Large intestine (tissue), 3 donors: ENCODE measurements around the gene NQO1. TPM values are rescaled to one million over a fixed set of nuclear protein-coding genes. Genes with fewer than 3 reads are reported as not detected.

Experiments
- DNase-seq, 2 donors: peaks; one replicate each; pipeline versions ENCODE4 v3.0.0 to v3.0.0-alpha.2; 2013
- H3K27ac ChIP-seq: one replicate; pipeline ENCODE4 v1.5.1; 2013; ENCODE audit warnings: low read length
- H3K27me3 ChIP-seq: 2 replicates; pipeline ENCODE4 v1.6.1; 2013; ENCODE audit warnings: low read length; ENCODE audit not compliant: control insufficient read depth, insufficient read depth
- H3K36me3 ChIP-seq: 2 replicates; pipeline ENCODE4 v1.6.1; 2013; ENCODE audit warnings: low read length; ENCODE audit not compliant: control insufficient read depth, insufficient read depth
- H3K4me1 ChIP-seq: one replicate; pipeline ENCODE4 v1.6.1; 2013; ENCODE audit warnings: low read length; ENCODE audit not compliant: control insufficient read depth, insufficient read depth
- H3K4me3 ChIP-seq: one replicate; pipeline ENCODE4 v1.5.1; 2013; ENCODE audit warnings: low read length
- H3K9me3 ChIP-seq: one replicate; pipeline ENCODE4 v1.6.1; 2013; ENCODE audit warnings: mild to moderate bottlenecking, low read depth, low read length, moderate library complexity; ENCODE audit not compliant: control insufficient read depth
- WGBS: methylation state at CpG from one replicate; pipeline ENCODE4 v1.1.5; 2013; ENCODE audit warnings: low lambda C conversion rate; ENCODE audit not compliant: insufficient coverage; 5-methylcytosine and 5-hydroxymethylcytosine counted together
- polyA plus RNA-seq: library from polyadenylated mRNA; unstranded; fragments of 120-200 nt; gene quantifications from one replicate; pipeline ENCODE4 v1.2.1, GENCODE V29; 2013

Gene NQO1
- polyA plus RNA-seq, 1 donor: 16.9 TPM

- H3K27ac ChIP-seq: no peak overlapping the region
- no CpG with 5 or more reads among the region's 10 CpGs for WGBS
- H3K9me3 ChIP-seq: no peaks in the 10 kb centered on the region
- H3K4me3 ChIP-seq: no peak overlapping the region
- no peaks in the 10 kb centered on the region for H3K4me1 ChIP-seq
- DNase-seq: no peak
- peaks cover 13% of the 10 kb centered on the region for H3K36me3 ChIP-seq
- no peaks in the 10 kb centered on the region for H3K27me3 ChIP-seq
Measured at GRCh38 chr16:69707920-69708683, 18.3 kb downstream of the NQO1 start.

GRCh38 chr16:69706975-69707340, 19.4 kb downstream of the NQO1 start:
- H3K4me3 ChIP-seq: no peak overlapping the region
- H3K9me3 ChIP-seq: no peaks in the 10 kb centered on the region
- H3K27me3 ChIP-seq: no peaks in the 10 kb centered on the region
- H3K27ac ChIP-seq: no peak overlapping the region
- DNase-seq: no peak
- WGBS: 90% methylated on average over 2 of the region's 2 CpGs
- H3K36me3 ChIP-seq: peaks cover 6% of the 10 kb centered on the region
- H3K4me1 ChIP-seq: no peaks in the 10 kb centered on the region

- Histone ChIP-seq H3K27me3 (no peaks in the 10 kb centered on the region), H3K27ac (no peak overlapping the region), H3K9me3 (no peaks in the 10 kb centered on the region), H3K4me1 (no peaks in the 10 kb centered on the region), H3K36me3 (peaks cover 9% of the 10 kb centered on the region), H3K4me3 (no peak overlapping the region)
- WGBS: no CpG with 5 or more reads among the region's 1 CpG
- no peak for DNase-seq
Measured at GRCh38 chr16:69706256-69706974, 19.9 kb downstream of the NQO1 start.

- no peak for DNase-seq
- Histone ChIP-seq H3K36me3 (peaks cover 12% of the 10 kb centered on the region), H3K27ac (no peak overlapping the region), H3K9me3 (no peaks in the 10 kb centered on the region), H3K4me3 (no peak overlapping the region), H3K27me3 (no peaks in the 10 kb centered on the region), H3K4me1 (no peaks in the 10 kb centered on the region)
- no CpG with 5 or more reads among the region's 2 CpGs for WGBS
Measured at GRCh38 chr16:69703638-69704037, 22.7 kb downstream of the NQO1 start.

GRCh38 chr16:69701866-69702265, 24.5 kb downstream of the NQO1 start:
- Histone ChIP-seq H3K9me3 (no peaks in the 10 kb centered on the region), H3K36me3 (peaks cover 23% of the 10 kb centered on the region), H3K27ac (no peak overlapping the region), H3K4me3 (no peak overlapping the region), H3K4me1 (no peaks in the 10 kb centered on the region), H3K27me3 (no peaks in the 10 kb centered on the region)
- WGBS: no CpG with 5 or more reads among the region's 2 CpGs
- no peak for DNase-seq

GRCh38 chr16:69701452-69701851, 24.9 kb downstream of the NQO1 start:
- H3K4me1 ChIP-seq: no peaks in the 10 kb centered on the region
- H3K27ac ChIP-seq: no peak overlapping the region
- H3K27me3 ChIP-seq: no peaks in the 10 kb centered on the region
- no peak overlapping the region for H3K4me3 ChIP-seq
- H3K36me3 ChIP-seq: peaks cover 23% of the 10 kb centered on the region
- H3K9me3 ChIP-seq: no peaks in the 10 kb centered on the region
- no peak for DNase-seq

- H3K27me3 ChIP-seq: no peaks in the 10 kb centered on the region
- no peak overlapping the region for H3K4me3 ChIP-seq
- H3K9me3 ChIP-seq: no peaks in the 10 kb centered on the region
- no peaks in the 10 kb centered on the region for H3K4me1 ChIP-seq
- peaks cover 38% of the 10 kb centered on the region for H3K36me3 ChIP-seq
- DNase-seq: no peak
- no peak overlapping the region for H3K27ac ChIP-seq
- no CpG with 5 or more reads among the region's 1 CpG for WGBS
Measured at GRCh38 chr16:69699915-69700314, 26.4 kb downstream of the NQO1 start.

GRCh38 chr16:69698404-69698803, 28.0 kb downstream of the NQO1 start:
- DNase-seq: no peak
- Histone ChIP-seq H3K36me3 (peaks cover 50% of the 10 kb centered on the region), H3K4me1 (no peaks in the 10 kb centered on the region), H3K27ac (no peak overlapping the region), H3K4me3 (no peak overlapping the region), H3K9me3 (no peaks in the 10 kb centered on the region), H3K27me3 (no peaks in the 10 kb centered on the region)
- WGBS: no CpG with 5 or more reads among the region's 3 CpGs

- no peak for DNase-seq
- no peaks in the 10 kb centered on the region for H3K9me3 ChIP-seq
- H3K4me1 ChIP-seq: no peaks in the 10 kb centered on the region
- H3K27me3 ChIP-seq: no peaks in the 10 kb centered on the region
- no peak overlapping the region for H3K27ac ChIP-seq
- H3K4me3 ChIP-seq: no peak overlapping the region
- peaks cover 57% of the 10 kb centered on the region for H3K36me3 ChIP-seq
- no CpG with 5 or more reads among the region's 2 CpGs for WGBS
Measured at GRCh38 chr16:69693916-69694315, 32.4 kb downstream of the NQO1 start.

GRCh38 chr16:69691980-69692911, 34.1 kb downstream of the NQO1 start:
- H3K9me3 ChIP-seq: no peaks in the 10 kb centered on the region
- no peak overlapping the region for H3K4me3 ChIP-seq
- no CpG with 5 or more reads among the region's 4 CpGs for WGBS
- H3K27ac ChIP-seq: no peak overlapping the region
- no peaks in the 10 kb centered on the region for H3K4me1 ChIP-seq
- H3K27me3 ChIP-seq: no peaks in the 10 kb centered on the region
- H3K36me3 ChIP-seq: peaks cover 50% of the 10 kb centered on the region
- no peak for DNase-seq
